OCI-LY7 (cell line): Measurements from ENCODE around the gene ANO9. TPM values are rescaled to one million over a fixed set of nuclear protein-coding genes. Genes with fewer than 3 reads are reported as not detected.

Source experiments
- BruUV-seq: library from RNA; stranded (reverse); fragments of 400-500 nt; replicated peaks from 2 replicates; lab custom pipeline; 2021; lab: Mats Ljungman, UMichigan
- CTCF ChIA-PET: fragments of 300-600 bp; sonication (Branson Sonifier 250); formaldehyde crosslinking; loops from one replicate; lab custom pipeline; 2022; ENCODE audit warnings: antibody characterized with exemption; ENCODE audit not compliant: unreplicated experiment; lab: Charles Lee
- POLR2A ChIA-PET: fragments of 300-600 bp; sonication (Branson Sonifier 250); formaldehyde crosslinking; loops from one replicate; lab custom pipeline; 2022; ENCODE audit warnings: antibody characterized with exemption; lab: Charles Lee
- DNase-seq: peaks from one replicate; pipeline ENCODE4 v3.0.0-alpha.2; 2015; ENCODE audit warnings: low spot score
- H2AFZ ChIP-seq: fragments of 200-600 bp; sonication (generic), shearing (Covaris generic); 2 replicates; pipeline ENCODE4 v1.6.1; 2014; ENCODE audit warnings: mild to moderate bottlenecking, antibody characterized with exemption, low read length, moderate library complexity
- H3K27ac ChIP-seq: fragments of 200-600 bp; sonication (generic); 2 replicates; pipeline ENCODE4 v1.5.1; 2014; ENCODE audit warnings: mixed run types, low read depth, mild to moderate bottlenecking, moderate library complexity, low read length, inconsistent platforms; ENCODE audit not compliant: poor library complexity, severe bottlenecking
- H3K36me3 ChIP-seq: fragments of 200-600 bp; sonication (generic); 2 replicates; pipeline ENCODE4 v1.6.1; 2014; ENCODE audit warnings: mild to moderate bottlenecking, antibody characterized with exemption, low read length, moderate library complexity, mixed read lengths; ENCODE audit not compliant: insufficient read depth
- H3K4me1 ChIP-seq: fragments of 200-600 bp; sonication (generic); 2 replicates; pipeline ENCODE4 v1.5.1; 2014; ENCODE audit warnings: mild to moderate bottlenecking, low read length; ENCODE audit not compliant: insufficient read depth, poor library complexity, severe bottlenecking
- H3K4me2 ChIP-seq: fragments of 200-600 bp; sonication (generic); 2 replicates; pipeline ENCODE4 v1.6.1; 2014; ENCODE audit warnings: mild to moderate bottlenecking, low read length
- H3K4me3 ChIP-seq: fragments of 200-600 bp; sonication (generic); 2 replicates; pipeline ENCODE4 v1.5.1; 2014; ENCODE audit warnings: mild to moderate bottlenecking, low read depth, low read length; ENCODE audit not compliant: poor library complexity, severe bottlenecking
- H3K79me2 ChIP-seq: fragments of 200-600 bp; sonication (generic); 2 replicates; pipeline ENCODE4 v1.6.1; 2016; ENCODE audit warnings: low read depth, mild to moderate bottlenecking, low read length, moderate library complexity, mixed read lengths; ENCODE audit not compliant: insufficient read depth
- H3K9me2 ChIP-seq: fragments of 200-600 bp; sonication (generic); 2 replicates; pipeline ENCODE4 v1.6.1; 2016; ENCODE audit warnings: mild to moderate bottlenecking, low read length, mixed read lengths; ENCODE audit not compliant: insufficient read depth
- H3K9me3 ChIP-seq: fragments of 200-600 bp; sonication (generic); 2 replicates; pipeline ENCODE4 v1.6.1; 2014; ENCODE audit warnings: mild to moderate bottlenecking, mixed run types, low read length, mixed read lengths
- H4K20me1 ChIP-seq: fragments of 200-600 bp; sonication (generic); 2 replicates; pipeline ENCODE4 v1.6.1; 2014; ENCODE audit warnings: mild to moderate bottlenecking, antibody characterized with exemption, low read length, moderate library complexity, mixed read lengths; ENCODE audit not compliant: insufficient read depth
- EZH2phosphoT487 ChIP-seq: fragments of 200-600 bp; sonication (generic); IDR thresholded peaks from 2 replicates; pipeline ENCODE4 v1.6.1; 2018; ENCODE audit warnings: low read depth, borderline replicate concordance, mild to moderate bottlenecking, mixed run types, antibody characterized with exemption, low read length, moderate library complexity, mixed read lengths
- intact Hi-C: fragments of 100-400 bp; cut with micrococcal nuclease; formaldehyde crosslinking; loops from one replicate; pipeline ENCODE4 v1.10.0; 2022; ENCODE audit not compliant: unreplicated experiment
- total RNA-seq, 2 experiments: library from RNA; depleted of rRNA in 1 of 2; stranded (reverse); fragments of >200 nt in 1 of 2; shearing (Covaris generic) in 1 of 2; gene quantifications; 2 replicates each; pipeline ENCODE4 v1.2.3, GENCODE V29; 2014 to 2022
- TF ChIP-seq, protein P1 (sequence below): fragments of 200-600 bp; sonication (generic); conservative IDR thresholded peaks from 2 replicates; pipeline ENCODE4 v1.5.1; 2014; ENCODE audit warnings: mild to moderate bottlenecking, antibody characterized with exemption, low read length, moderate library complexity, mixed read lengths

Gene ANO9
- total RNA-seq, 2 experiments from 2014 or later, result 25.7 to 27.6 TPM

DNA sequence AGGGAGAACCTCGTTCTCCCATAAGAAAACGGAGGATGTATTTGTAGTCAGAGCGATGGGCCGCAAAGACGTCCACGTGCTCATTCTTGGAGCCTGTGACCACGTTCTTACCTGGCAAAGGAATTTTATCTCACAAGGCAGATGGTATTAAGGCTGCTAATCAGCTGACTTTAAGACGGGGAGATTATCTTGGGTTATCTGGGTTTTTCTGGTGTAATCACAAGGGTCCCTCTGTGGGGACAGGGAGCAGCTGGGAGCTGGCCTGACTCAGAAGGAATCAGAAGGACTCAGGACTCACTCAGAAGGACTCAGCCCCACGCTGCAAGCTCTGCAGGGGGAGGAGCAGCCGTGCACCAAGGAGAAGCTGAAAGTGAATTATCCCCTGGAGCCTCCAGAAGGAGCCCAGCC lies 19.6 kb downstream of the ANO9 start:
- intact Hi-C loops, result no loop called here
- Histone ChIP-seq H3K9me2 (no peaks in the 10 kb centered on the region), H3K9me3 (no peaks in the 10 kb centered on the region), H2AFZ (no peak overlapping the region), H3K4me3 (no peak overlapping the region), H4K20me1 (no peaks in the 10 kb centered on the region), H3K36me3 (no peaks in the 10 kb centered on the region), H3K27ac (no peak overlapping the region), H3K4me1 (no peaks in the 10 kb centered on the region), H3K4me2 (no peak overlapping the region), H3K79me2 (no peaks in the 10 kb centered on the region)
- POLR2A ChIA-PET, result no interaction called here
- TF ChIP-seq, protein P1, sequence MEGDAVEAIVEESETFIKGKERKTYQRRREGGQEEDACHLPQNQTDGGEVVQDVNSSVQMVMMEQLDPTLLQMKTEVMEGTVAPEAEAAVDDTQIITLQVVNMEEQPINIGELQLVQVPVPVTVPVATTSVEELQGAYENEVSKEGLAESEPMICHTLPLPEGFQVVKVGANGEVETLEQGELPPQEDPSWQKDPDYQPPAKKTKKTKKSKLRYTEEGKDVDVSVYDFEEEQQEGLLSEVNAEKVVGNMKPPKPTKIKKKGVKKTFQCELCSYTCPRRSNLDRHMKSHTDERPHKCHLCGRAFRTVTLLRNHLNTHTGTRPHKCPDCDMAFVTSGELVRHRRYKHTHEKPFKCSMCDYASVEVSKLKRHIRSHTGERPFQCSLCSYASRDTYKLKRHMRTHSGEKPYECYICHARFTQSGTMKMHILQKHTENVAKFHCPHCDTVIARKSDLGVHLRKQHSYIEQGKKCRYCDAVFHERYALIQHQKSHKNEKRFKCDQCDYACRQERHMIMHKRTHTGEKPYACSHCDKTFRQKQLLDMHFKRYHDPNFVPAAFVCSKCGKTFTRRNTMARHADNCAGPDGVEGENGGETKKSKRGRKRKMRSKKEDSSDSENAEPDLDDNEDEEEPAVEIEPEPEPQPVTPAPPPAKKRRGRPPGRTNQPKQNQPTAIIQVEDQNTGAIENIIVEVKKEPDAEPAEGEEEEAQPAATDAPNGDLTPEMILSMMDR, result no peak
- no peak for TF ChIP-seq EZH2phosphoT487
- no peak for DNase-seq
- no TSS peak for BruUV-seq
- CTCF ChIA-PET, result interaction anchor here (0.5 kb wide), 1 partner anchor 11 kb away, joined by 10 read pairs; no protein-coding TSS in a partner anchor

DNA sequence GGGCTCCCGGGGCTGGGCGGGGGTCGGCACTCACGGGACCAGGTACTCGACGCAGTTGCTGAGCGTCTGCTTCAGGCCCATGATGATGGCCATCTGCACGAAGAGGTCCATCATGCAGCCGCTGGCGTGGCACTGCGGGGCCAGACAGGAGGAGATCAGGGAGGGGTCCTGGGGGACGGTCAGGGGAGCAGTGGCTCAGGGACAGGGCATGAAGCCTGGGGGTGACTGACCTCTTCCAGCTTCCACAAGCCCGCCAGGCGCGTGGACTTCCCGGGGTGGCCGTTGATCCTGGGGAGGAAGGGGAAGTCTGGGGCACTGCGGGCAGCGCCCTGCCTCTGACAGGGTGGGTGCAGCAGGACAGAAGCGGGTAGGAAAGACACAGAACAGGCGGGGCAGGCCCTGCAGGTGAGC lies 20.9 kb downstream of the ANO9 start:
- no peaks in the 10 kb centered on the region for H3K36me3 ChIP-seq
- TF ChIP-seq, protein P1, result no peak
- no peak for TF ChIP-seq EZH2phosphoT487
- BruUV-seq, result no TSS peak
- no peak overlapping the region for H3K4me3 ChIP-seq
- H3K4me1 ChIP-seq, result peaks cover 2% of the 10 kb centered on the region
- CTCF ChIA-PET, result no interaction called here
- POLR2A ChIA-PET, result no interaction called here
- intact Hi-C loops, result no loop called here
- no peak overlapping the region for H3K27ac ChIP-seq
- no peak overlapping the region for H3K4me2 ChIP-seq
- H2AFZ ChIP-seq, result no peak overlapping the region
- H3K79me2 ChIP-seq, result no peaks in the 10 kb centered on the region
- no peaks in the 10 kb centered on the region for H3K9me3 ChIP-seq
- no peaks in the 10 kb centered on the region for H4K20me1 ChIP-seq
- no peaks in the 10 kb centered on the region for H3K9me2 ChIP-seq
- no peak for DNase-seq

DNA sequence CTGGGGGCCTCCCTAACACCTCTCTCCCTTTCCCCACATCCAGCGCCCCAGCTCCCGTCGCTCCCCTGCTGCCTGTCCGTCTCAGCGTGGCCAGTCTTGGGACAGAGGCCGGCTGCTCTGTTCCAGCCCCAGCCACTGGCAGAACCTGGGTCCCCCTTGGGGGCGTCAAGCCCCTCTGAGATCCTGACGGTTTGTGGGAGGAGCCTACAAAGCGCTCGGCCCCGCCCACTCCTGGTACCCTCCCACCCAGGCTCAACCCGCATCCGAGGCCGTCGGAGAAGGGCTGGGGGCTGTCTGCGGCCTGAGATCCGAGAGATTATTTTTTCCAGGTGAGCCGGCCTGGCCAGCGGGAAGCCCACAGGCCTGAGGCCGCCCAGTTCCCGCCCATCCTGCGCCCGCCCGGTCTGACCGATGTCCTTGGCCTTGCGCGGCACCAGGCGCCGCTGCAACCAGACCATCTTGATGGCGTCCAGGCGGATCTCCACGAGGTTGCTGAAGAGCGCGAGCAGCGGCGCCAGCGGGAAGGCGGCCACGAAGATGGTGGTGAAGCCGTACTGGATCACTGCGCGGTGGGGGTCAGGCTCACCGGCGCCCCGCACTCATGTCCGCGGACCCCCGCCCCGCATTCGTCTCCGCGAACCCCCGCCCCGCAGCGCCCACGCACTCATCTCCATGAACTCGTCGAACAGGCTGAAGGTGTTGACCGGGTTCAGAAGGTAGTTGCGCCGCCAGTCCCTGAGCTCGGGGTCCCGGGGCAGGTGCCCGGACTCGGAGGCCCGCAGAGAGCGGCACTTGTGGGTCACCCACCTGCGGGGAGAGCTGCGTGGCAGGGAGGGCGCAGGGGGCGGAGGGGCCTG lies 21.5 kb downstream of the ANO9 start:
- no peaks in the 10 kb centered on the region for H3K9me2 ChIP-seq
- no peak overlapping the region for H3K27ac ChIP-seq
- no peaks in the 10 kb centered on the region for H4K20me1 ChIP-seq
- H3K4me2 ChIP-seq, result no peak overlapping the region
- intact Hi-C loops, result no loop called here
- TF ChIP-seq, protein P1, result no peak
- no peak for TF ChIP-seq EZH2phosphoT487
- H3K4me1 ChIP-seq, result peaks cover 8% of the 10 kb centered on the region
- POLR2A ChIA-PET, result no interaction called here
- no peaks in the 10 kb centered on the region for H3K79me2 ChIP-seq
- H3K36me3 ChIP-seq, result no peaks in the 10 kb centered on the region
- no peak overlapping the region for H2AFZ ChIP-seq
- no peak for DNase-seq
- no peak overlapping the region for H3K4me3 ChIP-seq
- BruUV-seq, result no TSS peak
- CTCF ChIA-PET, result no interaction called here
- H3K9me3 ChIP-seq, result no peaks in the 10 kb centered on the region
